ENCODE data around the gene TRMT1. TPM values are rescaled to one million over a fixed set of nuclear protein-coding genes. Genes with fewer than 3 reads are reported as not detected.

The TRMT1 gene
- total RNA-seq, 4 donors from 2014 or later = 27.1 to 71.8 (median 28.3) TPM

DNA sequence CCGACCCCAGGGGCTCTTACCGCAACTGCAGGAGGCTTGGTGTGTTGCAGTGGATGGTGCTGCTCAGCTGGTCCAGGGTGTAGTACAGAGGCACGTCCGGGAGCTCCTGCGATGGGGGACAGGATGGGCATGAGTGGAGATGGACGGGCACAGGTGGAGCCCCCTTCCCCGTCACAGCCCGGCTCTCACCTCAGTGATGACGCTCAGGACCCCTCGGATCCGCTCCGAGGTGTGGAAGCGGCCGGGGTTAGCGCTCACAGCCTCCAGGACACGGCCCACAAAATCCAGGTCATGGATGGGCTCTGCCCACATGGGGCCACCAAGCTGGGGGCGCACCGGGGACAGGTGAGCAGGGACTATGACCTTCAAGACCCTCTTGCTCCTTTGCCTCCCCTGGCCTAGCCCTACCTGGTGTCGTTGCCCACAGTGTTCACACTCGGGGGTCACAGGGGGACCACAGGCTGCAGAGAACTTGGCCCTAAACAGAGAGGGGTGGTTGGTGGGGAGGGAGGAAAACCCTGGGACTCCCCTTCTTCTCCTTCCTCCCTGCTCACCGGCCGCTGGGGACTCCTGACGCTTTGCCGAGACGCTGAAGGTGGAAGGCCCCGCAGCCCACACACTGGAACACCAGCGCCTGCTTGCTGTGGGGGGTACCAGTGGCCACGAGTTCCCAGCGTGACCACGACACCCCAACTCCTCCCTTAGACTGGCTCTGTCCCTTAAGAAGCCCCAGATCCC lies 7.0 kb downstream of the TRMT1 start:
- H3K27ac ChIP-seq = no peak overlapping the region
- H3K4me3 ChIP-seq = no peak overlapping the region
- no peak for TF ChIP-seq POLR2A (IDR thresholded peaks at IDR 0.05)
- TF ChIP-seq, protein P1, sequence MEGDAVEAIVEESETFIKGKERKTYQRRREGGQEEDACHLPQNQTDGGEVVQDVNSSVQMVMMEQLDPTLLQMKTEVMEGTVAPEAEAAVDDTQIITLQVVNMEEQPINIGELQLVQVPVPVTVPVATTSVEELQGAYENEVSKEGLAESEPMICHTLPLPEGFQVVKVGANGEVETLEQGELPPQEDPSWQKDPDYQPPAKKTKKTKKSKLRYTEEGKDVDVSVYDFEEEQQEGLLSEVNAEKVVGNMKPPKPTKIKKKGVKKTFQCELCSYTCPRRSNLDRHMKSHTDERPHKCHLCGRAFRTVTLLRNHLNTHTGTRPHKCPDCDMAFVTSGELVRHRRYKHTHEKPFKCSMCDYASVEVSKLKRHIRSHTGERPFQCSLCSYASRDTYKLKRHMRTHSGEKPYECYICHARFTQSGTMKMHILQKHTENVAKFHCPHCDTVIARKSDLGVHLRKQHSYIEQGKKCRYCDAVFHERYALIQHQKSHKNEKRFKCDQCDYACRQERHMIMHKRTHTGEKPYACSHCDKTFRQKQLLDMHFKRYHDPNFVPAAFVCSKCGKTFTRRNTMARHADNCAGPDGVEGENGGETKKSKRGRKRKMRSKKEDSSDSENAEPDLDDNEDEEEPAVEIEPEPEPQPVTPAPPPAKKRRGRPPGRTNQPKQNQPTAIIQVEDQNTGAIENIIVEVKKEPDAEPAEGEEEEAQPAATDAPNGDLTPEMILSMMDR (IDR thresholded peaks at IDR 0.05) = no peak
- no peaks in the 10 kb centered on the region for H3K27me3 ChIP-seq
- no peaks in the 10 kb centered on the region for H3K4me1 ChIP-seq
- H3K36me3 ChIP-seq = peaks cover 0 to 33% (median 0%) of the 10 kb centered on the region in 3 donors
- no peak for DNase-seq
- no peaks in the 10 kb centered on the region for H3K9me3 ChIP-seq

GRCh38 chr19:13104848-13105711 lies 11.5 kb downstream of the TRMT1 start:
- peaks cover 0 to 11% (median 0%) of the 10 kb centered on the region in 3 donors for H3K36me3 ChIP-seq
- TF ChIP-seq, protein P1 (IDR thresholded peaks at IDR 0.05) = no peak
- no peak for TF ChIP-seq POLR2A (IDR thresholded peaks at IDR 0.05)

DNA sequence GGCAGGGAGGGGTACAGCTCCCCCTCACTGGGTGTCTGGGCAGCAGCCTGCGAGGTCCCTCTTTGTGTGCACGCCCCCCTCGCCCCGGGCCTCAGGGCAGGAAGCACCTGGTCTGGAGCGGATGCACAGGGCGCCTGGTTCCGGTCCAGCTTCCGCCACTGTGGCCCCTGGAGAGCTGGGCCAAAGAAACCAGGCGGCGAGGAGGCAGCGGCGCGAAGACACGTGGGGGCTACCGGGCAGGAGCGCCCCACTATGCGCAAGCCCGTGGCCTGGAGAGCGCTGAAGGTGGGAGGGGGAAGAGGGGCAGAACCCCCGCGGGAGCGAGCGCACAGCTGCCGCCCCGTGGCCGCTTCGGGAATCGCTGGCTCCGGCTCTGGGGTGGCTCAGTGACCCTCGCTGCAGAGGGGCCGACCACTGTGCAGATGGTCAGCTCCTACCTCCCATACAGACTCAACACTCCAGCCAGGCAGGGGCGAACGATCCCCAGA lies 12.1 kb downstream of the TRMT1 start:
- Histone ChIP-seq H3K4me1 (peaks cover 3 to 38% (median 22%) of the 10 kb centered on the region in 4 donors), H3K36me3 (peaks cover 0 to 4% (median 0%) of the 10 kb centered on the region in 3 donors), H3K4me3 (peak overlapping the region; percentile 31 to 51 (median 35)), H3K27me3 (no peaks in the 10 kb centered on the region), H3K9me3 (no peaks in the 10 kb centered on the region), H3K27ac (peak overlapping the region; percentile 65 to 92 (median 72))
- DNase-seq = peak; percentile 67 to 95 (median 94)
- no peak for TF ChIP-seq POLR2A (IDR thresholded peaks at IDR 0.05)
- TF ChIP-seq, protein P1 (IDR thresholded peaks at IDR 0.05) = peak; percentile 47 to 99 (median 70)

More at GRCh38 chr19:13104848-13105711, 11.5 kb downstream of the TRMT1 start:
- Histone ChIP-seq H3K4me3 (peak overlapping the region; percentile 31 to 51 (median 35)), H3K27ac (peak overlapping the region; percentile 65 to 92 (median 72)), H3K4me1 (peaks cover 3 to 35% (median 19%) of the 10 kb centered on the region in 4 donors), H3K27me3 (no peaks in the 10 kb centered on the region), H3K9me3 (no peaks in the 10 kb centered on the region)
- peak; percentile 53 to 79 (median 66) for DNase-seq

GRCh38 chr19:13103581-13104359 lies 12.8 kb downstream of the TRMT1 start:
- Histone ChIP-seq H3K4me3 (peak overlapping the region; percentile 31 to 66 (median 46)), H3K4me1 (peaks cover 3 to 44% (median 24%) of the 10 kb centered on the region in 4 donors), H3K27me3 (no peaks in the 10 kb centered on the region), H3K27ac (peak overlapping the region; percentile 65 to 92 (median 73)), H3K9me3 (no peaks in the 10 kb centered on the region), H3K36me3 (no peaks in the 10 kb centered on the region)
- DNase-seq = no peak
- no peak for TF ChIP-seq POLR2A (IDR thresholded peaks at IDR 0.05)
- TF ChIP-seq, protein P1 (IDR thresholded peaks at IDR 0.05) = no peak

Measured in Peyer's patch (tissue), 4 donors.